ENCODE data around the gene IL12A. TPM values are rescaled to one million over a fixed set of nuclear protein-coding genes. Genes with fewer than 3 reads are reported as not detected.

IL12A gene
- total and polyA plus RNA-seq, 3 donors from 2014 or later, result 0.56 to 1.3 (median 0.57) TPM

DNA sequence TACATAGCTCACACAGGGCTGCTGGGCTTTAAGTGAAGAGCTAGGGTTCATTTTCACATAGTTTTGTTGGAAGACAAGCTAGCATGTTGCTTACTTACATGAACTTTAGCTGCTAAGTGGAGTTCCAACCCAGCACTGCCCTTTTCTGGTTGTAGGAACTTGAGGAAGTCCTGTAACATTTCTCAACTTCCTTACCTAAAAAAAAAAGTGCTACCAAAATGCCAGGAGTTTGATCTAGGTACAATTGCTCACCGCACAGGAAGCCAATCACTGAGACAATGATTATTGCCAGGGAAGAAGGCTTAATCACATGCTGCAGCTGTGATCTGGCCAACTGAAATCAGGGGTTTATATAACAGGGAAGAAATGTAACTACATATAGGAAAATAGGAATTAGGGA lies 52.8 kb downstream of the IL12A start:
- H3K4me1 ChIP-seq, result peaks cover 7% of the 10 kb centered on the region

DNA sequence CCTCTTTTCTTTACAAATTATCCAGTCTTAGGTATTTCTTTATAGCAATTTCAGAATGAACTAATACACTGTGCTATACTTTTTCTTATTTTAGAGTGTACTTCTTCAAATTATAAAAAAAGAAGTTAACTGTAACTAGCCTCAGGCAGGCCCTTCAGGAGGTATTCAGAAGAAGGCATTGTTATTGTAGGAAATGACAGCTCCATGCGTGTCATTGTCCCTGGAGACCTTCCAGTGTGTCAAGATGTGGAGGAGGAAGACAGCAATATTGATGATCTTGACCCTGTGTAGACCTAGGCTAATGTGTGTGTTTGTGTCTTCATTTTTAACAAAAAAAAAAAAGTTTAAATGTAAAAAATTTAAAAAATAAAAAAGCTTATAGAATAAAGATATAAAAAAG lies 55.5 kb downstream of the IL12A start:
- Histone ChIP-seq H3K27ac (no peak overlapping the region), H3K4me3 (no peak overlapping the region), H3K36me3 (ENCODE audit: low read depth, missing control alignments) (no peaks in the 10 kb centered on the region), H3K4me1 (peaks cover 2% of the 10 kb centered on the region), H3K9me3 (no peaks in the 10 kb centered on the region), H3K27me3 (no peaks in the 10 kb centered on the region)
- WGBS, 2 donors, result 62 to 76% methylated on average over 1 of the region's 1 CpG
- DNase-seq, result no peak
- intact Hi-C loops (cut with DNase I; ENCODE audit: low total_unique reads), result no loop called here
- TF ChIP-seq, protein P1, sequence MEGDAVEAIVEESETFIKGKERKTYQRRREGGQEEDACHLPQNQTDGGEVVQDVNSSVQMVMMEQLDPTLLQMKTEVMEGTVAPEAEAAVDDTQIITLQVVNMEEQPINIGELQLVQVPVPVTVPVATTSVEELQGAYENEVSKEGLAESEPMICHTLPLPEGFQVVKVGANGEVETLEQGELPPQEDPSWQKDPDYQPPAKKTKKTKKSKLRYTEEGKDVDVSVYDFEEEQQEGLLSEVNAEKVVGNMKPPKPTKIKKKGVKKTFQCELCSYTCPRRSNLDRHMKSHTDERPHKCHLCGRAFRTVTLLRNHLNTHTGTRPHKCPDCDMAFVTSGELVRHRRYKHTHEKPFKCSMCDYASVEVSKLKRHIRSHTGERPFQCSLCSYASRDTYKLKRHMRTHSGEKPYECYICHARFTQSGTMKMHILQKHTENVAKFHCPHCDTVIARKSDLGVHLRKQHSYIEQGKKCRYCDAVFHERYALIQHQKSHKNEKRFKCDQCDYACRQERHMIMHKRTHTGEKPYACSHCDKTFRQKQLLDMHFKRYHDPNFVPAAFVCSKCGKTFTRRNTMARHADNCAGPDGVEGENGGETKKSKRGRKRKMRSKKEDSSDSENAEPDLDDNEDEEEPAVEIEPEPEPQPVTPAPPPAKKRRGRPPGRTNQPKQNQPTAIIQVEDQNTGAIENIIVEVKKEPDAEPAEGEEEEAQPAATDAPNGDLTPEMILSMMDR (IDR thresholded peaks at IDR 0.05), result no peak
- TF ChIP-seq POLR2A (IDR thresholded peaks at IDR 0.05), result no peak

More for the DNA sequence above, 52.8 kb downstream of the IL12A start:
- no peaks in the 10 kb centered on the region for H3K27me3 ChIP-seq
- H3K9me3 ChIP-seq, result no peaks in the 10 kb centered on the region
- H3K4me3 ChIP-seq, result no peak overlapping the region
- H3K27ac ChIP-seq, result no peak overlapping the region
- no peaks in the 10 kb centered on the region for H3K36me3 ChIP-seq (ENCODE audit: low read depth, missing control alignments)
- 79 to 94% methylated on average over 1 of the region's 1 CpG for WGBS, 2 donors
- intact Hi-C loops (cut with DNase I; ENCODE audit: low total_unique reads), result no loop called here
- no peak for TF ChIP-seq POLR2A (IDR thresholded peaks at IDR 0.05)
- TF ChIP-seq, protein P1 (IDR thresholded peaks at IDR 0.05), result no peak
- no peak for DNase-seq

Other genes starting within 250 kb of the IL12A start
- 10 to 100 TPM in 1 of 2 donors, 1 to 10 TPM in 1; 2.3 to 10.5 TPM for gene SCHIP1, start 149.0 kb upstream of the IL12A start, total RNA-seq
- gene SCHIP1, start 149.0 kb upstream of the IL12A start, polyA plus RNA-seq (ENCODE audit: insufficient read depth, low read depth, low replicate concordance), result 8.1 TPM
- gene C3orf80, start 236.6 kb downstream of the IL12A start, total RNA-seq, result 1 to 10 TPM in 1 of 2 donors, under 1 TPM in 1; 0.63 to 2.8 TPM
- 2.0 TPM for gene C3orf80, start 236.6 kb downstream of the IL12A start, polyA plus RNA-seq (ENCODE audit: insufficient read depth, low read depth, low replicate concordance)

Data from testis (tissue), 3 donors.